HG03139 (cell line): ENCODE data around the gene CYB561A3.

Source experiments
- ATAC-seq: cut with Tn5 transposase; IDR thresholded peaks from one replicate; pipeline ENCODE4 v1.9.1; 2021; ENCODE audit not compliant: unreplicated experiment

Gene CYB561A3

DNA sequence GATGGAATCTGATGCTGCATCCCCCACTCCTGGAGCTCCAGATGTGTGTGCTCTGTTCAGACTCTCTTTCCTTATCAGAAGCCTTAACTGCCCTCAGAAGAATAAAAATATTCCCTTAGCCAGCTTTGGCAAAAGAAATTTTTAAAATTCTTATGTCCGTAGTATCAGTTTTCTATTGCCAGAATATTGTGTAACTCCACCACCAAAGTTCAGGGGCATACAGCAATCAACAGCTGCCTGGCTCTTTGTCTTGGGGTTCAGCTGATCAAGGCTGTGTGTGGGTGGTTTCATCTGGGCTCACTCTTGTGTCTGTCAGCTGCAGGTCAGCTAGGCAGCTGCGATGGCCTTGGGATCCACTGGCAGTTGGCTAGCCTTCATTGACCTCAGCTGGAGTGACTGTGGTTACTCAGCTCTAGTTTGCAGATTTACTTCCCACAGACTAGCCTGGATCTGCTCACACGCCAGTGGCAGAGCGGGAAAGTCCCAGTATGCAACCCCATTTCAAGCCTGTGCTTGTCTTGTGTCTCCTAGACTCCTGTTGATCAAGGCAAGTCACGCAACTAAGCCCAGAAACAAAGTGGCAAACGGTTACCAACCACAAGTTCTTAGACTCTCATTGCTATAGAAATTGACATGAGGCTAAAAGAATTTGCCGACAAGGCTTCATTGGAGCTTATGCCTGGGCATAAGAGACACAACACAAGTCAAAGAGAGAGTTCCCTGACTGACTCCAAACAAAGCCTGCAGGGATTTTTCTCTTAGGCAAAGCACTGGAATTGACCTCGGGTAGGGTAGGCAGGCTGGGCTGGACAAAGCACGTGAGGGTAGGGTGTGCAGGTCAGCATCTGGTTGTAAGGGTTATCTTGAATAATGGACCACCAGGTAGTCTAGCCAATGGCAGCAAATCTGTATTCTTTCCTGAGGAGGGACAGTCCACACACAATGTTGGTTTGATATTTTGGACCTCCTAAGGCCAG, 8.0 kb upstream of the CYB561A3 start:
- no peak for ATAC-seq

DNA sequence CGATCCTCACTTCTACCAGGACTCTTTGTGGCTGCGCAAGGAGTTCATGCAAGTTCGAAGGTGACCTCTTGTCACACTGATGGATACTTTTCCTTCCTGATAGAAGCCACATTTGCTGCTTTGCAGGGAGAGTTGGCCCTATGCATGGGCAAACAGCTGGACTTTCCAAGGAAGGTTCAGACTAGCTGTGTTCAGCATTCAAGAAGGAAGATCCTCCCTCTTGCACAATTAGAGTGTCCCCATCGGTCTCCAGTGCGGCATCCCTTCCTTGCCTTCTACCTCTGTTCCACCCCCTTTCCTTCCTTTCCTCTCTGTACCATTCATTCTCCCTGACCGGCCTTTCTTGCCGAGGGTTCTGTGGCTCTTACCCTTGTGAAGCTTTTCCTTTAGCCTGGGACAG, 7.0 kb upstream of the CYB561A3 start:
- no peak for ATAC-seq

DNA sequence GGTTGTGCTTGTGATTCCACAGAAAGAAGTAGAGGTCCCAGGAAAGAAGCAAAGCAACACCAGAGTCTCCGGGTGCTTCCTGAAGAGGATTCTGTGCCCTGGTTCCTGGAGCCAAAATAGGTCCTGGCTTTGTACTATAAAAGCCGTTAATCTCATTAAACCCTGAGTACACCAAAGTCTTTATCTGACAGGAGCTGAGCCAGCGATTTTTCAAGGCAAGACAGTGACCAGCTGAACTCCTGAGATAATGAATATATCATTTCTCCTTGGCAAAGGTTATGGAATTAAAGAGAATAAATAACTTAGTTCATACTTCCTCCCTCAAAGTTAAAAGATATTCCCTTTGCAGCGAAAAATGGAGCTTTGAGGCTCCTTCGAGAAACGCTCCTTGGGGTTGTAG, 5.7 kb upstream of the CYB561A3 start:
- no peak for ATAC-seq

DNA sequence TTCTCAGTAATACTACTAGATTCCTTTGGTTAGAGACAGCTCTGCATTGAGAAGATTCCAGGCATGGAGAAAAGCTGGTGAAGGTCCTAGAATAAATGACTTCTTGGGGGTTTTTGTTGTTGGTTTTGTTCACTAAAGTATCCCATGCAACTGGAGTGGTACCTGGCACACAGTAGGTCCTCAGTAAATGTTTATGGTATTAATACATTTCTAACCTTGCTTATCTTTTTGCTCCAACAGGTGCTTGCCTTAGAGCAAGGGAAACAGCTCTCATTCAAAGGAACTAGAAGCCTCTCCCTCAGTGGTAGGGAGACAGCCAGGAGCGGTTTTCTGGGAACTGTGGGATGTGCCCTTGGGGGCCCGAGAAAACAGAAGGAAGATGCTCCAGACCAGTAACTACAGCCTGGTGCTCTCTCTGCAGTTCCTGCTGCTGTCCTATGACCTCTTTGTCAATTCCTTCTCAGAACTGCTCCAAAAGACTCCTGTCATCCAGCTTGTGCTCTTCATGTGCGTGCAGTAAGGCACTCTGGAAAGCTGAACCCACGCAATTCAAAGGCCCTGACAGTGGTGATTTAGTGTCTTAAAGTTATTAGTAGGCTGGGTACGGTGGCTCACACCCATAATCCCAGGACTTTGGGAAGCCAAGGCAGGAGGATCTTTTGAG, 2.5 kb upstream of the CYB561A3 start:
- no peak for ATAC-seq

DNA sequence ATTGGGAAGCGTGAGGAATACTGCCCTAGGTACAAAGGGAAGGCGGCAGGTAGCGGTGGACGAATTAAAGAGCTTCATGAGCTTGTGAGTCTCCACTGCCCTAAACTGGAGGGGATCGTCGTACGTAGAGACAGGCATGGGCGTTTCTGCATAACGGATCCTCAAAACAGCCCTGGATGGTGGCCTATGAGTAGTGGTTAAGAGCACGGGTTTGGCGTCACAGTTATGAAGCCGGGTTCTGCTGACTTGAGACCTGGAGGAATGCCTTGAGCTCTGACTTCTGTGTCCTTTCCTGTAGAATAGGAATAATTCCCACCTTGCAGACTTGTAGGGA, 827 bp upstream of the CYB561A3 start:
- no peak for ATAC-seq

DNA sequence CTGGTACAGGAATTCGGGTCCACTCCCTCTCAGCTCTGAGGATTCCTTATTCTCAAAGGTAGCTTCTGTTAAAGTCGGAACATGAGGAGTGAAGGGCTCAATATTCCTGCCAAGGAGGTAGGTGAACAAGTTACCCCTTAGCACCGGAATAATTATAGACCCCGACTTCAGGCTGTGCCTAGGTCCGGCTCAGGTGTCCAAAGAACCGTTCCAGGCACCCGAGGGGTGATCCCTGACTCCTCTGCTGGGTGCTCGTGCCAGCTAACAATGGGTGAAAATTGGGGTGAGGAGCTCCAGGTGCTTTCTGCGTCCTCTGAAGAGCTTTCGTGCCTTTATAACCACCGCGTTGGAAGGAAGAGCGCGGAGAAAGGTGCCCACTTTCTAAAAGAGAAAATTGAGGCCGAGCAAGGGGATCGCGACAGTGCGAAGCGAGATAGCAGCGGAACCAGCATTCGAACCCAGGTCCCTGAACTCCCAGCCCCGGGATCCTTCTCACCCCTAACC, 393 bp downstream of the CYB561A3 start:
- no peak for ATAC-seq

DNA sequence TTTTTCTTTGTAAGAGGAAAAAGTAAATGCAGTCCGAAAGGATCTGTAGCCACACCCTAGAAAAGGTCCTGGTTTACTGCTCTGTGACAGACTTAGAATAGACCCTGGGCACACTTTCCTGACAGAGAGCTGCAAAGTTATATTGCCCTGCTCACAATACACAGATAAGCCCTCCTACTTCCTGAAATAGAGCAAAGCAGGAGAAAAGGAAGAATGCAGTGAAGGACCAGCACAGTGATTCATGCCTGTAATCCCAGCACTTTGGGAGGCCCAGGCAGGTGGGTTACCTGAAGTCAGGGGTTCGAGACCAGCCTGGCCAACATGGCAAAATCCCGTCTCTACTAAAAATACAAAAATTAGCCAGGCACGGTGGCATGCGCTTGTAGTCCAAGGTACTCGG, 2.2 kb downstream of the CYB561A3 start:
- ATAC-seq: no peak

DNA sequence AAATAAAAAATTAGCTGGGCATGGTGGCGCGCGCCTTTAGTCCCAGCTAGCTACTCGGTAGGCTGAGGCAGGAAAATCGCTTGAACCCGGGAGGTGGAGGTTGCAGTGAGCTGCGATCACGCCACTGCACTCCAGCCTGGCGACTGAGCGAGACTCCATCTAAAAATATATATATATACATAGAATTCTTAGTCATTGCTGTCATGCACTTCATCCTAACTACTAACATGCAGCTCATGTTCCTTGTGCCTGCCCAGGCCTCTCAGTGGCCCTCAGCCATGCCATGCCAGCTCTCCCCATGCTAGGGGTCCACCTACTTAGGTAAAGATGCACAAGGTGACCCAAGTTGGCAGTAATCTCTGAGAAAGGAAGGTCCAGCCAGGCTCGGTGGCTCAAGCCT, 3.1 kb downstream of the CYB561A3 start:
- no peak for ATAC-seq

DNA sequence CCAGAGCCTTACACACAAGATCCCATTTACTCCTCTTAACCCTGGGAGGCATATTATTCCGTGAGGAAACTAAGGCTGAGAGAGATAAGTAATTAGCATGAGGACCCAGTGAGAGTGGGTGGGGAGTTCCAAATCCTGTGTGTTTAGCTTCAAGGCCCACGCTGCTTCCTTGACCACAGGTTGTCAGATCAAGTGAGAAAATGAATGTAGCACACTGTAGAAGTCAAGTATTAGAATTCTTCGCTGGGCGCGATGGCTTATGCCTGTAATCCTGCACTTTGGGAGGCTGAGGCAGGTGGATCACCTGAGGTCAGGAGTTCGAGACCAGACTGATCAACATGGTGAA, 3.8 kb downstream of the CYB561A3 start:
- ATAC-seq: no peak

DNA sequence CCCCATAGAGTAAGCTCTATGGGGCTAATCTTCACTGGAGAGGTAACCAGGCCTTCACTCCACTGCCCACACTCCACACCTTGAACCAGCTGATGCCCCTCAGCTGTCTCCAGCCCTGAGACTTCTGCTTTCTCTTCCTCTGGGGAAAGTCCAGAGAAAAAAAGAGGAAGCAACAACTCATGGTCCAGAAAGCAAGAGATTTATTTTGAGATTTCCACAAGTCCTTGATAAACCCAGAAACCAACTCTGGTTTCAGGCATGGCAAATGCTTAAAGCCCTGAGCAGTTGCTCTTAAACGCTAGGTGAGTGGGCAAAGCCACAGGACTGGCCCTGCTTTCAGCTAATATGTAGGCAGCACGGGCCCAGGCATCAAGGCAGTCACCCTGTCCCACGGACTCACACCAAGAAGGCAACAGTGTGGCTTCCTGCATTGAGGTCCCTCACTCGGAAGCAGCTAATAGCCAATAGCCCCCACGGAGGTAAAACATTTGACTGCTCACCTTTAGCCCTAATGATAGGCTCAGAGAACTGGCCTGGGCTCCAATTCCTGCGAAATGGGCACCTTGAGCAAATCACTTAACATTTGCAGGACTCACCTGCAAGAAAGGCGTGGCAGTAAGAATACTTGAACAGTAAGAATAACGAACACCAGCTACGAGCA, 4.3 kb downstream of the CYB561A3 start:
- ATAC-seq: peak; percentile 44

DNA sequence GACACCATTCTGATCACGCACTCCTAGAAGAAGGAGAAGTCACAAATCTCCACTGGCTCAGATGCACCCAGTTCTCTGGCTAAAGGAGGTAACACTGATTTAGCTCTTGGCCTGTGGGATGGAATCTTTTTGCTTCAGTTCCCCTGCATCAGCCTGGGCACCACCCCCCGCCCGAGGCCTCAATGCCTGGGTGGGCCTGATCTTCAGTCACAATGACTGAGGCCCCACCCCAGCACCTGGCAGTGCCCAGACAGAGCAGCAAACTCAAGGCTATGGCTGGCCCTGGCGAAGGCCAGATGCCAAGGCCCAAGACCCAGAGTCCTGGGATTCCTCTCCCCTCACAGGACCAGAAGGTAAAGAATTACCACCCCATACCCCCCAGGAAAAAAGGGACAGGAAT, 5.0 kb downstream of the CYB561A3 start:
- no peak for ATAC-seq

DNA sequence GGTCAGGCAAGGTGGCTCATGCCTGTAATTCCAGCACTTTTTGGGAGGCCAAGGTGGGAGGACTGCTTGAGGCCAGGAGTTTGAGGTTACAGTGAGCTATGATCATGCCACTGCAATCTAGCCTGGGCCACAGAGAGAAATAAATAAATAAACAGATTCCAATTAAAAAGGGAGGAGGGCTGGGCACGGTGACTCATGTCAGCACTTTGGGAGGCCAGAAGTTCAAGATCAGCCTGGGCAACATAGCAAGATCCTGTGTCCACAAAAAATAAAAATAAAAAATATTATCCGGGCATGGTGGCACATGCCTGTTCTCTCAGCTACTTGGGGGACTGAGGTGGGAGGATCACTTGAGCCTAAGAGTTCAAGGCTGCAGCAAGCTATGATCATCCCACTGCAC, 7.5 kb downstream of the CYB561A3 start:
- no peak for ATAC-seq

DNA sequence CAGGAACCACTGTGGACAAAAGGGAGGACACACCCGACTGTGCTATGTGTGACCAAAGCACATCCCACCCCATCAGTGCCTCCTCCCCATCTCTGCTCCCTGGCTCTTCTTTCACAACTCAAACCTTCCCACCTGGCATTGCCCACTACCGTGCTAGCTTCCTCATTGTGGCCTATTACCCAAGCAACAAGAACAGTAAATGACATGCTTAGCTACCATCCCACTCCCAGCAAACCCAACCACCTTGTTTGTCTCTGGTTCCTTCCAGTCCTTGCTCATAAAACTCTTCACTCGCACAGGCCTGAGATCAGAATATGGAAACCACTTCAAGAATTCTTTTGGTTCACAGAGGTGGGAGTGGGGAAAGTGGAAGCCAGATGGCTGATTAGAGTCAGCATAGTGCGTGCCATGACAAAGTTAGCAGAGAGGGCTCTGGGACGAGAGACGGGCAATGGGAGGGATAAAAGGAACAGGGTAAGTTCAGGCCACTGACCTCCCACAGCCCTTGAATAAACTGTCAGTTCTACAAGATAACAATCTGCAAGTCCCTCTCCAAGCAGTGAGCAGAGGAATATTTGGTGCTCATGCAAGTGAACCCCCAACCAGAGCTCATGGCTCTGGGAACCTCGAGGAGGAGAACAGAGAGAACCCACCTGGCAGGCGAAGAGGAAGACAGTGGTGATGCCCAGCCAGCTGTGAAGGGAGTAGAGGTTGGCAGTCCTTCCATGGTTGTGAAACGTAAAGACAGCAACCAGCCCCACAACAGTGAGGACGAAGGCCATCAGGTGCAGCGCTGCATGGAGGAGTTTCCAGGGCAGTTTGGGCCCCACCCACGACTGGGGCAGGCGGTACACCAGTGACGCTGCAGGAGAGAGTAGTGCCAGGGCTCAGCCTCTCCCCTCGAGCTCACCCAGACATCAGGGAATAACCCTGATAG, 8.3 kb downstream of the CYB561A3 start:
- no peak for ATAC-seq

DNA sequence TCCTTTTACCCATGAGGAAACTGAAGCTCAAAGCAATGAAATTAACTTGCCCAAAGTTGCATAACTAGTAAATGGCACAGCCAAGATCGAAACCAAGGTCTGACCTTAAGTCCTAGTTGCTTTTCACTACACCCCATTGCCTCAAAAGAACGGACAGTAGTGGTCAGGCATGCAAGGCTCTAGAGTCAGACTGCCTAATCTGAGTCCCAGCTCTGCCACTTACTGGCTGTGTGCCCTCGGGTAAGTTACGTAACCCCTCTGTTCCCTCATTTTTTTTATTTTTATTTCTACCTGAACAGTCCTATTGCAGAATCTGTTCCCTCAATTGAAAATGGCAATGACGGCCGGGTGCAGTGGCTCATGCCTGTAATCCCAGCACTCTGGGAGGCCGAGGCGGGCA, 9.6 kb downstream of the CYB561A3 start:
- ATAC-seq: no peak

DNA sequence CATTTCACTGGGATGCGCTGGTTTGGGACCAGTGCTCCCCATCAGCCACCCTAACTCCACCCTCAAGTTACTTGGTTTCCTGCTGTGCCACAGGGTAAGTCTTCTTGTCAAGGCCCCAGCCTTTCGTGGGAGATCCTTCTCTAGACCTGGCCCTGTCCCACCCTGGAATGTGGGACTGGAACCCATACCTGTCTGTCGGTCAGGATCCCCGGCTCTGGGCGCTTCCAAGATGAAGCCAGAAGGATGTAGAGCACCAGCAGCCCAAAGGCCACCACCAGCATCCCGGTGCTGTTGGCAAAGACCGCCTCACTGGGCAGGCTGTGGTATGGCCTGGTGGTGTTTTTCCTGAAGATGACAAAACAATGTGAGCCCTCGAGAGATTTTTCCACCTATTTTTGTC, 10.9 kb downstream of the CYB561A3 start:
- no peak for ATAC-seq

DNA sequence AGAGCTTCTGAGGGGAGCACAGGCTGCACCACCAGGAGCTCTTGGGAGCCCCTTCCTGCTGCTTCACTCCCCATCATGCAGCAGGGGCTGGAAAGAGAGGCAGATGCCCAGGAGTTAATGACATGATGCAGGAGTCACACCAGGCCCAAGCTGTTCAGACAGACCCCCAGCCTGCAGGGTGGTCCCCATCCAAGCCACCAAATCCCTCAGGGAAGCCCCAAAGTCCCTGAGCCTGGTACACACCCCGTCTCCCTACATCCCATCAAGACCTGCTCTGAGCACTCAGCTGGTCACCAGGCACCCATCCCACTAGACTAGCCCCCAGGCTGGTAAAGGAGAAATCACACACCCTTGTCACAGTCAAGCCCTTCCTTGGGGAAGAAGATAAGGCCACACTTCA, 11.3 kb downstream of the CYB561A3 start:
- no peak for ATAC-seq

DNA sequence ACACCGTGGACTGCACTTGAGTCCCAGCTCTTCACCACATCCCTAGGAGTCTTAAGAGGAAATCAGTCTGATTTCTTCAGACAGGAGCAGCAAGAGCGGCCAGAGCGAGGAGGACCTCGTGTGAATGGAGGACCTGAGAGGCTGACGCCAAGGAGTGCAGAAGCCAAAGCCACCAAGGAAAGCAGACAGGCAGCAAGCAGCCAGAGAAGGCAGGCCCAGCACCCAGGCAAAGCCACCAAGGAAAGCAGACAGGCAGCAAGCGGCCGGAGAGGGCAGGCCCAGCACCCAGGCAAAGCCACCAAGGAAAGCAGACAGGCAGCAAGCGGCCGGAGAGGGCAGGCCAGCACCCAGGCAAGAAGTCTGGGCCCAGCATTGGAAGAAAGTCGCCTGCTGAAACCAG, 11.8 kb downstream of the CYB561A3 start:
- no peak for ATAC-seq

DNA sequence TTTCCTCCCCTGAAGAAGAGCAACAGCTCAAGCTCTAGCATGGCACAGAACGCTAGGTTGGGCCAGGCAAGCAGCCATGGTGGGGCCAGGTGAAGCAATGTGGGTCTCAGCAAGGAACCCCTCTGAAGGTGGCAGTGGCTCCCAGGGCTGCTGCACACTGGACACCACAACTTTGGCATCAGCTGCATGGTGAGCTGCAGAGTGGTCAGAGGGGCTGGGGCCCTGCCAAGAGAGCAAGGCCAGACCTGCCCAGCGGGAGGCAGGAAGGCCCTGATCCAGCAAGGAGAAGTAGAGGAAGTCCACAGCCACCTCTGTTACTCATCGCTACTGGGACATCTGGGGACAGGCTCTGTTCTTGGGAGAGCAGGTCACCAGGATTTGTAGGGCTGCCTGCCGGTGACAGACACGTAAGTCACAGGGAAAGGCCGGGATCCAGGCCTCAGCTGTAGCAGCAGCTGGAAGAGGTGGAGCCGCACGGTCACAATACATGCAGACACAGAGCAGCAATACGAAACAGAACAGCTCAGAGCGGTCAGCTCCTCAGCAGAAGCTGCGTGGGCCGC, 12.4 kb downstream of the CYB561A3 start:
- ATAC-seq: no peak

DNA sequence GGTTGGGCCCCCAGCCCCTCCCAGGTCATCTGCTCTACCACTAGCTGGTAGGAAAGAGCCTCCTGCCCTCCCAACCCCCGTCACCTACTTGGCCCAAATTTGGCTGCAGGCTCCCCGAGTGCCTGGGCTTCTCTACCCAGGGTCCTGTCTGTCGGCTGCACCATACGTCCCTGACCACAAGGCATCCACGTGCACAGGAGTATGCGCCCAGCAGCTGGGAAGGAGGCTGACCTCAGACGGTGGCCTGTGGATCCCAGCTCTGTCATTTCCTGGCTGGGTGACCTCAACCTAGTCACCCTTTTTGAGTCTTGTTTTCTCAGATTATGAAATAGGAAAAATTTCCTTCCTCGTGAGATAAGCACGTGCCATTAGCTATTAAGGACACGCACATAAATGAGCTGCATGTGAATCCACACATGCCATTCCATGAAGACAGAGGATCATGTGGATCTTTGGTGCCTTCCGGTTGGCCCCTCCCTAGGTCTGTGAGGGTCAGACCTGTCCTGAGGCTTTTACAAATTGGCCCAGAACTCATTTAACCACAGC, 13.7 kb downstream of the CYB561A3 start:
- ATAC-seq: no peak
